Choroid plexus epithelial cell (primary cell): ENCODE data around the gene SREBF1.

Experiments used
- DNase-seq: peaks from one replicate; pipeline ENCODE4 v3.0.0-alpha.2; 2010; ENCODE audit warnings: low read depth
- H3K4me3 ChIP-seq: 2 replicates; pipeline ENCODE4 v1.5.1; 2011; ENCODE audit warnings: low read depth, mild to moderate bottlenecking, control low read depth, low read length, moderate library complexity
- CTCF ChIP-seq: conservative IDR thresholded peaks from 2 replicates; pipeline ENCODE4 v1.5.1; 2011; ENCODE audit warnings: low read depth, mild to moderate bottlenecking, control low read depth, inconsistent platforms, low read length, moderate library complexity

Gene SREBF1

GRCh38 chr17:17877529-17878358 lies 41.0 kb upstream of the SREBF1 start:
- peak; percentile 93 for DNase-seq
- H3K4me3 ChIP-seq, result no peak overlapping the region
- TF ChIP-seq CTCF, result peak; percentile 22

GRCh38 chr17:17876959-17877528 lies 40.3 kb upstream of the SREBF1 start:
- no peak for TF ChIP-seq CTCF
- peak; percentile 72 for DNase-seq
- H3K4me3 ChIP-seq, result no peak overlapping the region

GRCh38 chr17:17874478-17874877 lies 37.7 kb upstream of the SREBF1 start:
- peak; percentile 28 for DNase-seq
- no peak for TF ChIP-seq CTCF

GRCh38 chr17:17873450-17873991 lies 36.7 kb upstream of the SREBF1 start:
- no peak overlapping the region for H3K4me3 ChIP-seq
- DNase-seq, result no peak
- no peak for TF ChIP-seq CTCF

More at GRCh38 chr17:17874478-17874877, 37.7 kb upstream of the SREBF1 start:
- no peak overlapping the region for H3K4me3 ChIP-seq

GRCh38 chr17:17872547-17873345 lies 36.0 kb upstream of the SREBF1 start:
- no peak for TF ChIP-seq CTCF
- no peak overlapping the region for H3K4me3 ChIP-seq
- DNase-seq, result no peak

- no peak for DNase-seq
- H3K4me3 ChIP-seq, result no peak overlapping the region
- TF ChIP-seq CTCF, result no peak
Observed at GRCh38 chr17:17871913-17872312, 35.1 kb upstream of the SREBF1 start.
